ENCODE results near the gene EXOC2.
"Not testable (repeated sequence)": the region's sequence is repeated elsewhere in the genome, so short reads cannot be mapped to it uniquely, and the experiment has no call there.

The EXOC2 gene

GRCh38 chr6:570825-571224 is 122.1 kb downstream of the EXOC2 start:
- no peak for DNase-seq

GRCh38 chr6:568954-569523 is 123.9 kb downstream of the EXOC2 start:
- DNase-seq = no peak

GRCh38 chr6:568085-568484 is 124.9 kb downstream of the EXOC2 start:
- DNase-seq = no peak

GRCh38 chr6:563863-564262 is 129.1 kb downstream of the EXOC2 start:
- DNase-seq = no peak

GRCh38 chr6:562052-562676 is 130.8 kb downstream of the EXOC2 start:
- DNase-seq = no peak

GRCh38 chr6:561335-561734 is 131.6 kb downstream of the EXOC2 start:
- DNase-seq = not testable (repeated sequence)

GRCh38 chr6:558959-559358 is 134.0 kb downstream of the EXOC2 start:
- DNase-seq = no peak

- DNase-seq = no peak
Observed at GRCh38 chr6:558089-558488, 134.8 kb downstream of the EXOC2 start.

GRCh38 chr6:551829-552350 is 141.0 kb downstream of the EXOC2 start:
- DNase-seq = no peak

GRCh38 chr6:551405-551804 is 141.5 kb downstream of the EXOC2 start:
- DNase-seq = no peak

GRCh38 chr6:549906-550305 is 143.0 kb downstream of the EXOC2 start:
- no peak for DNase-seq

- DNase-seq = no peak
Observed at GRCh38 chr6:548517-548916, 144.4 kb downstream of the EXOC2 start.

- no peak for DNase-seq
Observed at GRCh38 chr6:548091-548490, 144.8 kb downstream of the EXOC2 start.

- DNase-seq = no peak
Observed at GRCh38 chr6:540490-540889, 152.4 kb downstream of the EXOC2 start.

GRCh38 chr6:537114-537513 is 155.8 kb downstream of the EXOC2 start:
- DNase-seq = no peak

GRCh38 chr6:530425-530824 is 162.5 kb downstream of the EXOC2 start:
- DNase-seq = no peak

- no peak for DNase-seq
Observed at GRCh38 chr6:528989-529388, 163.9 kb downstream of the EXOC2 start.

- DNase-seq = no peak
Observed at GRCh38 chr6:527989-528673, 164.8 kb downstream of the EXOC2 start.

- DNase-seq = no peak
Observed at GRCh38 chr6:524803-525202, 168.1 kb downstream of the EXOC2 start.

GRCh38 chr6:520820-521219 is 172.1 kb downstream of the EXOC2 start:
- no peak for DNase-seq

GRCh38 chr6:518218-518617 is 174.7 kb downstream of the EXOC2 start:
- no peak for DNase-seq

GRCh38 chr6:516213-516612 is 176.7 kb downstream of the EXOC2 start:
- no peak for DNase-seq

- no peak for DNase-seq
Observed at GRCh38 chr6:515267-515666, 177.7 kb downstream of the EXOC2 start.

GRCh38 chr6:514396-514978 is 178.5 kb downstream of the EXOC2 start:
- DNase-seq = no peak

Data from activated effector memory CD4-positive, alpha-beta T cell treated with Interleukin-2 at 50 U/mL for 16 hours (primary cell).